ENCODE data around the gene ILF2.

ILF2 gene

GRCh38 chr1:153626904-153627714, 43.7 kb downstream of the ILF2 start, which contains the start of gene S100A13:
Gene S100A13, minus strand, starts transcription at chr1:153627505. Its CDS starts 1,033 bp downstream, at chr1:153626472.
- DNase-seq: peak; percentile 64

- DNase-seq: no peak
Observed at GRCh38 chr1:153626477-153626903, 44.3 kb downstream of the ILF2 start.

GRCh38 chr1:153624965-153625611, 45.7 kb downstream of the ILF2 start:
- no peak for DNase-seq

- DNase-seq: no peak
Observed at GRCh38 chr1:153623101-153623500, 47.7 kb downstream of the ILF2 start.

GRCh38 chr1:153619171-153619570, 51.6 kb downstream of the ILF2 start:
- no peak for DNase-seq

GRCh38 chr1:153617663-153618062, 53.1 kb downstream of the ILF2 start:
- DNase-seq: peak; percentile 35

GRCh38 chr1:153616917-153617311, 53.9 kb downstream of the ILF2 start:
- DNase-seq: no peak

GRCh38 chr1:153616144-153616916, 54.5 kb downstream of the ILF2 start, which contains the start of gene S100A14:
Gene S100A14, minus strand, starts transcription at chr1:153616325. Its CDS starts 467 bp downstream, at chr1:153615858.
- DNase-seq: no peak

- DNase-seq: no peak
Observed at GRCh38 chr1:153615406-153615805, 55.4 kb downstream of the ILF2 start.

- no peak for DNase-seq
Observed at GRCh38 chr1:153614906-153615305, 55.9 kb downstream of the ILF2 start.

- no peak for DNase-seq
Observed at GRCh38 chr1:153614189-153614900, 56.4 kb downstream of the ILF2 start.

GRCh38 chr1:153613406-153613805, 57.4 kb downstream of the ILF2 start:
- DNase-seq: no peak

GRCh38 chr1:153612755-153613331, 58.0 kb downstream of the ILF2 start, which contains the start of gene S100A16:
Gene S100A16, minus strand, starts transcription at chr1:153613137. Its CDS starts 4,986 bp downstream, at chr1:153608151.
- peak; percentile 30 for DNase-seq

- DNase-seq: no peak
Observed at GRCh38 chr1:153612111-153612754, 58.6 kb downstream of the ILF2 start.

All from GOT3 (cell line).